NB4 (cell line): ENCODE results near the gene ZER1.
"Not testable (repeated sequence)": the region's sequence is repeated elsewhere in the genome, so short reads cannot be mapped to it uniquely, and the experiment has no call there.

ENCODE experiments used
- DNase-seq: peaks from one replicate; pipeline ENCODE4 v3.0.0; 2010; ENCODE audit warnings: low read depth
- H3K4me3 ChIP-seq: one replicate; pipeline ENCODE4 v1.5.1; 2011; ENCODE audit warnings: mild to moderate bottlenecking, low read depth, low read length, moderate library complexity
- MYC ChIP-seq: IDR thresholded peaks from 2 replicates; pipeline ENCODE4 v1.6.1; 2011; ENCODE audit warnings: low read depth, low read length
- POLR2A ChIP-seq: IDR thresholded peaks from 2 replicates; pipeline ENCODE4 v1.6.1; 2011; ENCODE audit warnings: mild to moderate bottlenecking; ENCODE audit not compliant: insufficient read length; ENCODE audit errors: extremely low read depth
- TF ChIP-seq, protein P1 (sequence below): IDR thresholded peaks from one replicate; pipeline ENCODE4 v1.5.1; 2012; ENCODE audit warnings: low read depth, low read length
- TF ChIP-seq, protein P2 (sequence below): IDR thresholded peaks from 2 replicates; pipeline ENCODE4 v1.6.1; 2011; ENCODE audit warnings: low read depth, low read length

ZER1 gene

GRCh38 chr9:128703616-128704355 lies 67.9 kb downstream of the ZER1 start:
- TF ChIP-seq, protein P1, sequence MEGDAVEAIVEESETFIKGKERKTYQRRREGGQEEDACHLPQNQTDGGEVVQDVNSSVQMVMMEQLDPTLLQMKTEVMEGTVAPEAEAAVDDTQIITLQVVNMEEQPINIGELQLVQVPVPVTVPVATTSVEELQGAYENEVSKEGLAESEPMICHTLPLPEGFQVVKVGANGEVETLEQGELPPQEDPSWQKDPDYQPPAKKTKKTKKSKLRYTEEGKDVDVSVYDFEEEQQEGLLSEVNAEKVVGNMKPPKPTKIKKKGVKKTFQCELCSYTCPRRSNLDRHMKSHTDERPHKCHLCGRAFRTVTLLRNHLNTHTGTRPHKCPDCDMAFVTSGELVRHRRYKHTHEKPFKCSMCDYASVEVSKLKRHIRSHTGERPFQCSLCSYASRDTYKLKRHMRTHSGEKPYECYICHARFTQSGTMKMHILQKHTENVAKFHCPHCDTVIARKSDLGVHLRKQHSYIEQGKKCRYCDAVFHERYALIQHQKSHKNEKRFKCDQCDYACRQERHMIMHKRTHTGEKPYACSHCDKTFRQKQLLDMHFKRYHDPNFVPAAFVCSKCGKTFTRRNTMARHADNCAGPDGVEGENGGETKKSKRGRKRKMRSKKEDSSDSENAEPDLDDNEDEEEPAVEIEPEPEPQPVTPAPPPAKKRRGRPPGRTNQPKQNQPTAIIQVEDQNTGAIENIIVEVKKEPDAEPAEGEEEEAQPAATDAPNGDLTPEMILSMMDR: no peak
- TF ChIP-seq POLR2A: no peak
- TF ChIP-seq MYC: no peak
- TF ChIP-seq, protein P2, sequence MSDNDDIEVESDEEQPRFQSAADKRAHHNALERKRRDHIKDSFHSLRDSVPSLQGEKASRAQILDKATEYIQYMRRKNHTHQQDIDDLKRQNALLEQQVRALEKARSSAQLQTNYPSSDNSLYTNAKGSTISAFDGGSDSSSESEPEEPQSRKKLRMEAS: no peak
- no peak overlapping the region for H3K4me3 ChIP-seq
- no peak for DNase-seq

DNA sequence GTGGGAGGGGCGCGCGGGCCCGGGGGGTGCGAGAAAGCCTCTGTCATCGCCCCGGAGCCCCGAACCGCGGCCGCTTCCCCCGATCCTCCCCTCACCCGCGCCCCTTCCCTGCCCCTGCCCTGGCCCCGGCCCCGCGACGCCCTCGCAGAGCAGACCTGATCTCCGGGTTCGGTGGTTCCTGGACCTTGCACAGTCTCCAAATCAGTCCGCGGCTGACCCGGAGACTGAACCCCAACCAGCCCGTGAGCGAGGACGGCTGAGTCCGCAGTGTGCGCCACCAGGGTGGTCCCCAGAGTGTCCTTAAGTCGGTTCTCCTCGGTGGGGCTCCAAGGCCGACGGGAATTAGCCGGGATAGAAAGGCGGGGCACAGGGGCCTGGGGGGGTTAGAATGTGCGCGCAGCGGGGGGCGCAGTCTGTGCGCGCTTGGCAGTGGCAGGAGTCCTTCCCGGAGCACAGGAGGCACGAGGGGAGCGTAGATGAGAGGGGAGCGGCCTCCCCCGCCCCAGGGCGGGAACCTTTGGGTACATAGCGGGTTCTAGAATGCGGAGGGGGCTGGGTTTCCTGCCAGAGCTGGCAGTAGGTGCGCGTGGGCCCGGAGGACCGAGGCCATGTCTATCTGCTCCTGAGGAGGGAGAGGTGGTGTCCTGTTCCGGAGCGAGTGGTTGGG lies 68.6 kb downstream of the ZER1 start:
- peak overlapping the region; percentile 32 for H3K4me3 ChIP-seq
- no peak for DNase-seq
- TF ChIP-seq MYC (no peak), POLR2A (no peak)
- TF ChIP-seq, protein P2: no peak
- TF ChIP-seq, protein P1: no peak

DNA sequence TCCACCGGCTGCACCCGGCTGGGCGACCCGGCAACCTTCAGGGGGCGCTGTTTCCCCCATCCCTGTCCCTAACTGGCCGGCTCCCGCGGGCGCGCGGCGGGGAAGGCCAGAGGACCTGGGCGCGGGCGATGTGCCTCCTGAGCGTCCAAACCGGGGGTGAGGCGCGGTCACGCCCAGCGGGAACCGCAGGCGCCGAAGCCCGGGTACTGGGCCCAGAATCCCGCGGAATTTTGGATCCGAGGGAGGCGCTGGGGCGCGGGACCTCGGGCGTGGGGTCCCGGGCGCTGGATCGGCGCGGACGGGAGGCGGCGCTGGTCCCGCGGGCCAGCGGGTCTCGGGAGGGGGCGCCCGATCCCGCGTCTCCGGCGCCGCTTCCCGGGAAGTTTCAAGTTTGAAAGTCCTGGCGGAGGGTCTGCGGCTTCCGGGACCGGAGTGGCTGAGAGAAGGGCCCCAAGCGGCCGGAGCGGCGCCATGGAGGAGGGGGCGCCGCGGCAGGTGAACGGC lies 69.2 kb downstream of the ZER1 start, which contains the start of gene PKN3:
Gene PKN3 (plus strand): TSS at position 59 of the 504 bp plus-strand sequence. CDS start 413 bp downstream, at position 472.
- H3K4me3 ChIP-seq: peak within 1 kb of the TSS; percentile 44
- DNase-seq: peak; percentile 88
- TF ChIP-seq, protein P1: peak; percentile 69
- peak; percentile 57; the same call in 1 of the 2 replicates for TF ChIP-seq MYC
- TF ChIP-seq POLR2A: peak; percentile 33
- TF ChIP-seq, protein P2: peak; percentile 58

DNA sequence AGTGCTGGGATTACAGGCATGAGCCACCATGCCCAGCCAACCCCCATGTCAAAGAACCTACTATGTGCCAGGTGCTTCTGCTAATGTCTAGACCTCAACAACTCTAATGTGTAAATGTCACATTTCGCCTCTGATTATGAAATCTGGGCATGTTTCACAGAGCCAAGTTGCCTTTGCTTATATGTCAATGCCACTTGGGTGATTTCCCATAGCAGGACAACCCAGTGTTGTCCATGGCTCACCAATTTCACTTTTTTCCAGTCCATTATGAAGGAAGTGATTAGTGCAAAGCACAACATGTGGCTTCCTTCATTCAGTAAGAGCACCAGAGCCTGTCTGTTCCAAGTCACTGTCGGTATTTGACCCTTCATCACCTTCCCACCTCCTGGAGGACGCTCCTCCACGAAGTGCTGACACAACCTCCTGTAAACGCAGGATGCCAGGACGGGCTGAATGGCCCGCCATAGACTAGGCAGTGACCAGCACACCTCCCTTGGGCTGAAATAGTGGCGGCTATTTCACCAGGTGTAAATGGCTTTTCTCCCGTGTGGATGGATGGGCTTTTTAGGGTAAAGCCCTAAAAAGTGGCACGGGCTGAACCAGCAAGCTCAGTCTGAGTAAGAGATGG lies 70.4 kb downstream of the ZER1 start:
- H3K4me3 ChIP-seq: no peak overlapping the region
- DNase-seq: no peak
- TF ChIP-seq MYC: no peak
- TF ChIP-seq, protein P2: no peak
- TF ChIP-seq, protein P1: peak; percentile 2
- TF ChIP-seq POLR2A: no peak

- not testable (repeated sequence) for DNase-seq, H3K4me3 ChIP-seq
Observed at GRCh38 chr9:128699096-128699795, 72.5 kb downstream of the ZER1 start.
